A549 (cell line): ENCODE data around the gene PSMB4. TPM values are rescaled to one million over a fixed set of nuclear protein-coding genes. Genes with fewer than 3 reads are reported as not detected.

Experiments used
- ATAC-seq, 2 experiments: fragments of 200-7000 bp in 1 of 2; fragments of >200 bp in 1 of 2; cut with Nextera tagmentation in 1 of 2; cut with Tn5 transposase in 1 of 2; 3 replicates each; pipeline versions ENCODE4 v1.8.0 to v1.9.1; 2018 to 2020; ENCODE audit warnings: mild to moderate bottlenecking in 1 of 2, moderate library complexity in 1 of 2
- CTCF ChIA-PET: fragments of 300-600 bp; sonication (Branson Sonifier 250); formaldehyde crosslinking; extraction: SDS; loops from one replicate; lab custom pipeline; 2021; ENCODE audit warnings: antibody characterized with exemption, inconsistent platforms; lab: Yijun Ruan, JAX
- POLR2A ChIA-PET: fragments of 350-600 bp; formaldehyde crosslinking; extraction: SDS; loops from one replicate; lab custom pipeline; 2021; ENCODE audit warnings: antibody characterized with exemption, inconsistent platforms; lab: Yijun Ruan, JAX
- DNase-seq, 2 experiments: peaks; one replicate each; pipeline versions ENCODE4 v3.0.0 to v3.0.0-alpha.2; 2011 to 2016; ENCODE audit warnings: low read depth in 1 of 2, low spot score in 1 of 2
- FAIRE-seq: peaks from 2 replicates; lab custom pipeline; 2011; peaks lifted over from hg19 to GRCh38; lab: Jason Lieb, UNC
- H3K27ac ChIP-seq, 2 experiments: fragments of >200 bp; sonication (Bioruptor Twin); formaldehyde crosslinking; 3 replicates each; pipeline ENCODE4 v1.5.1; 2016 to 2017
- H3K4me1 ChIP-seq: fragments of >200 bp; sonication (Bioruptor Twin); formaldehyde crosslinking; 3 replicates; pipeline ENCODE4 v1.6.1; 2016
- H3K4me2 ChIP-seq: fragments of >200 bp; sonication (Bioruptor Twin); formaldehyde crosslinking; 3 replicates; pipeline ENCODE4 v1.6.1; 2016
- H3K4me3 ChIP-seq: fragments of >200 bp; sonication (Bioruptor Twin); formaldehyde crosslinking; 3 replicates; pipeline ENCODE4 v1.5.1; 2016
- H3K9me3 ChIP-seq: fragments of >200 bp; sonication (Bioruptor Twin); formaldehyde crosslinking; 3 replicates; pipeline ENCODE4 v1.6.1; 2016
- BHLHE40 ChIP-seq: IDR thresholded peaks from 2 replicates; pipeline ENCODE4 v1.6.1; 2012; ENCODE audit warnings: low read depth, low read length, inconsistent platforms
- CBX8 ChIP-seq: fragments of 200-600 bp; sonication (generic); IDR thresholded peaks from 2 replicates; pipeline ENCODE4 v1.6.1; 2016
- CHD2 ChIP-seq: fragments of 150-350 bp; IDR thresholded peaks from 2 replicates; pipeline ENCODE4 v1.6.1; 2014; ENCODE audit warnings: low read length; ENCODE audit not compliant: partially characterized antibody
- EP300 ChIP-seq, 2 experiments: fragments of >200 bp; sonication (Bioruptor Twin); formaldehyde crosslinking; IDR thresholded peaks; 2 replicates in 1 of 2; 3 replicates in 1 of 2; pipeline ENCODE4 v1.6.1; 2016 to 2017
- FOSB ChIP-seq: fragments of 250-450 bp; sonication (Bioruptor Pico); IDR thresholded peaks from 2 replicates; pipeline ENCODE4 v1.5.0; 2020; ENCODE audit warnings: mild to moderate bottlenecking, moderate library complexity
- FOSL2 ChIP-seq, 2 experiments: fragments of 450-650 bp in 1 of 2; fragments of >200 bp in 1 of 2; sonication (Bioruptor Twin) in 1 of 2; formaldehyde crosslinking; IDR thresholded peaks; 2 replicates each; pipeline versions ENCODE4 v1.5.0 to v1.6.1; 2016 to 2020; ENCODE audit warnings: mild to moderate bottlenecking in 1 of 2, moderate library complexity in 1 of 2
- FOXS1 ChIP-seq: fragments of 250-450 bp; sonication (Bioruptor Pico); IDR thresholded peaks from 2 replicates; pipeline ENCODE4 v1.5.0; 2020; ENCODE audit warnings: mild to moderate bottlenecking, moderate library complexity
- HEYL ChIP-seq: fragments of 250-450 bp; sonication (Bioruptor Pico); IDR thresholded peaks from 2 replicates; pipeline ENCODE4 v1.8.0; 2021; ENCODE audit warnings: mild to moderate bottlenecking, moderate library complexity
- KDM5A ChIP-seq: fragments of 200-600 bp; sonication (generic); IDR thresholded peaks from 2 replicates; pipeline ENCODE4 v1.6.1; 2016; ENCODE audit warnings: antibody characterized with exemption, mild to moderate bottlenecking
- MAFK ChIP-seq: fragments of 450-650 bp; IDR thresholded peaks from 2 replicates; pipeline ENCODE4 v1.6.1; 2014; ENCODE audit not compliant: partially characterized antibody
- NFE2L2 ChIP-seq: fragments of 150-350 bp; conservative IDR thresholded peaks from 2 replicates; pipeline ENCODE4 v1.6.1; 2014; ENCODE audit warnings: low read length
- PHF8 ChIP-seq: fragments of 200-600 bp; sonication (generic); IDR thresholded peaks from 2 replicates; pipeline ENCODE4 v1.6.1; 2016; ENCODE audit warnings: low read depth, mild to moderate bottlenecking, antibody characterized with exemption, moderate library complexity, borderline replicate concordance
- POLR2A ChIP-seq: IDR thresholded peaks from 2 replicates; pipeline ENCODE4 v1.6.1; 2012; ENCODE audit warnings: mild to moderate bottlenecking, low read length
- POLR2AphosphoS2 ChIP-seq: conservative IDR thresholded peaks from 2 replicates; pipeline ENCODE4 v1.6.1; 2012; ENCODE audit warnings: low read length, improper control_type of control experiment, inconsistent platforms
- RARB ChIP-seq: fragments of 250-450 bp; sonication (Bioruptor Pico); IDR thresholded peaks from 2 replicates; pipeline ENCODE4 v1.8.0; 2021; ENCODE audit warnings: mild to moderate bottlenecking, moderate library complexity
- RFX5 ChIP-seq: fragments of 450-650 bp; IDR thresholded peaks from 2 replicates; pipeline ENCODE4 v1.7.1; 2014; ENCODE audit warnings: antibody characterized with exemption, mild to moderate bottlenecking, moderate library complexity
- RNF2 ChIP-seq: fragments of 200-600 bp; sonication (generic); IDR thresholded peaks from 2 replicates; pipeline ENCODE4 v1.6.1; 2016; ENCODE audit warnings: low read depth, mild to moderate bottlenecking, antibody characterized with exemption, moderate library complexity, borderline replicate concordance
- SMC3 ChIP-seq: fragments of >200 bp; sonication (Bioruptor Twin); formaldehyde crosslinking; IDR thresholded peaks from 3 replicates; pipeline ENCODE4 v1.6.1; 2018; ENCODE audit warnings: inconsistent platforms
- SREBF2 ChIP-seq: fragments of 450-650 bp; IDR thresholded peaks from 2 replicates; pipeline ENCODE4 v1.6.1; 2014; ENCODE audit warnings: mild to moderate bottlenecking, moderate library complexity
- ZC3H11A ChIP-seq: fragments of 450-650 bp; IDR thresholded peaks from 2 replicates; pipeline ENCODE4 v1.6.1; 2014; ENCODE audit warnings: antibody characterized with exemption, mild to moderate bottlenecking
- ZFP36 ChIP-seq: fragments of 450-650 bp; IDR thresholded peaks from 2 replicates; pipeline ENCODE4 v1.6.1; 2014; ENCODE audit warnings: borderline replicate concordance; ENCODE audit not compliant: partially characterized antibody
- ZNF302 ChIP-seq: fragments of 250-450 bp; sonication (Bioruptor Pico); IDR thresholded peaks from 2 replicates; pipeline ENCODE4 v1.9.0; 2021; ENCODE audit warnings: inconsistent platforms, mild to moderate bottlenecking, moderate library complexity
- WGBS: methylation state at CpG from one replicate; pipeline ENCODE4 v1.1.6; 2017; ENCODE audit errors: missing lambda C conversion rate; 5-methylcytosine and 5-hydroxymethylcytosine counted together
- polyA plus RNA-seq, 4 experiments: library from polyadenylated mRNA; depleted of rRNA in 3 of 4; stranded (reverse); fragments of >200 nt; fragmentation: RNase III in 1 of 4; extraction: RNeasy Plus Mini Kit Qiagen cat#74134 plus additional on column Dnase treatment in 1 of 4; gene quantifications; 2 replicates in 3 of 4; 3 replicates in 1 of 4; pipeline ENCODE4 v1.2.3, GENCODE V29; 2011 to 2017
- TF ChIP-seq, protein P1 (sequence below): fragments of 250-450 bp; sonication (Bioruptor Pico); IDR thresholded peaks from 2 replicates; pipeline ENCODE4 v1.5.0; 2020; ENCODE audit warnings: low read depth, mild to moderate bottlenecking, moderate library complexity
- TF ChIP-seq, protein P2 (sequence below): fragments of >200 bp; sonication (Bioruptor Twin); formaldehyde crosslinking; IDR thresholded peaks from 3 replicates; pipeline ENCODE4 v1.5.1; 2016

The PSMB4 gene
- polyA plus RNA-seq, 2 of the 4 experiments (the other 2 are of a cell fraction) = 383 to 405 TPM

DNA sequence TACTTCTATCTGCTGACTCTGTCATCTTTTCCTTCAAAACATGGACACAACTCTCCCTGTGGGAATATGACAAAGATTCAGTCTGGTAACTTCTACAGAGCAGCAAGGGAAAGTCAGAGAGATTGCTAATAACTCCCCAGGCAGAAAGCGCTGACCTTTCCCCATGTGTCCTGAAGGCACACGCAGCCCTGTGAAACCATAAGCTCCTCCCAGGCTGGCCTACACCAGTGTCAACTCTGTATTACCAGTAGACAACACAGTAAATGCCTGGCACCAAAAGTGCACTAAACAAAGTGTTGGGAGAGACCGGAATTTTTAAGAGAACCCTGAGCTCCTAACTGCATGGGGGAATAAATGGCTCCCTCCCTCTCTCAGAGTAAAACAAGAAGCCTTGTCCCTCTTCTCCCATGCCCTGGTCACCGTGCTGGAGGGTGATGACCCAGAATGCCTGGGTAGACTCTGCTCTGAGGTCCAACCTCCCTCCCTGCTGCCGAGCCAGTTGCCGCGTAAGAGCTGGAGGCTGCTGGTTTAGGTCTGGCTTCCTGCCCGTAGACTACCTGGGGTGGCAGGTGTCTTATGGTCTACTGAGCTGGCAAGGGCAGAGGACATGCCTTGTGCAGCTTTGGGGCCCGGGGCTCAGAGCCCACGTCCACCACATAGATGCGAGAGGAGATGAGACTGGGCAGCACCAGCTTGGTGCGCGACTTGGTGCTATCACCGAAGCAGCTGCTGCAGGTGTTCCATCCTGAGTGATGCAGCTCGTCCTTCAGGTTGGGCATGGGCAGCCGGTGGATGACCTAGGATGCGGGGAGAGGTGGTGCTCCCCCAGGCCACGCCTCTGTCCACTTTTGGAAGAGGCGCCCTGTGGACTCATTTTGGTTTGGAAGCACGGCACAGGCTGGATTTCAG, 30.7 kb upstream of the PSMB4 start:
- ATAC-seq (no peak), FAIRE-seq (no peak), DNase-seq (no peak)
- POLR2A ChIA-PET = interaction anchor here (0.5 kb wide), 1 partner anchor 87 kb away, joined by 3 read pairs; no protein-coding TSS in a partner anchor
- peaks cover 35% of the 10 kb centered on the region for H3K4me1 ChIP-seq
- no peak overlapping the region for H3K4me3 ChIP-seq
- no peak for TF ChIP-seq PHF8
- no peak for TF ChIP-seq NFE2L2
- TF ChIP-seq KDM5A = no peak
- TF ChIP-seq RFX5 = no peak
- TF ChIP-seq SMC3 = no peak
- TF ChIP-seq CBX8 = no peak
- no peak overlapping the region for H3K27ac ChIP-seq
- CTCF ChIA-PET = interaction anchor here (0.9 to 3.2 kb wide), 5 partner anchors 8 to 68 kb away, joined by 3 to 17 read pairs (median 4); no protein-coding TSS in a partner anchor
- no peaks in the 10 kb centered on the region; the same call in 2 of the 3 replicates for H3K9me3 ChIP-seq
- 79% methylated on average over 17 of the region's 20 CpGs for WGBS
- H3K4me2 ChIP-seq = no peak overlapping the region

DNA sequence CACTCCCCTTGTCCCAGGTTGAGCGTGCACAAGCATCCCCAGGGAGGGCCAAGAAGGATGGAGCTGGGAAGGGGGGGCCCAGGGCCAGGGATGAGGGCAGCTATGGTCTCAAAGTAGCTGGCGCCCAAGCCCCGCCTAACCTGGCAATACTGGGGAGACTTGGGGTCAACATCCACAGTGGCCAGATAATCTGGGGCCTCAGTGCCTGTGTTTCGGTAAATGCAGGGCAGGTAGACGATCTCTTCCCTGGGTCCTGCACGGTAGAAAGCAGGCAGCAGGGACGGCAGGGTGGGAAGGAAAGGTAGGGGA, 30.1 kb upstream of the PSMB4 start:
- ChIA-PET CTCF (interaction anchor here (0.9 to 3.2 kb wide), 3 partner anchors 10 to 29 kb away, joined by 3 to 17 read pairs (median 4); no protein-coding TSS in a partner anchor), POLR2A (no interaction called here)
- no peak for ATAC-seq
- Histone ChIP-seq H3K27ac (no peak overlapping the region), H3K9me3 (no peaks in the 10 kb centered on the region), H3K4me3 (no peak overlapping the region)
- TF ChIP-seq MAFK (no peak), RARB (CRISPR knock-in tag) (no peak), HEYL (CRISPR knock-in tag) (no peak), FOSB (CRISPR knock-in tag) (no peak), BHLHE40 (no peak), FOSL2 (IDR thresholded peaks at IDR 0.05) (no peak), FOSL2 (CRISPR knock-in tag; IDR thresholded peaks at IDR 0.05) (no peak), ZNF302 (CRISPR knock-in tag) (no peak), SREBF2 (no peak), ZFP36 (no peak), RNF2 (no peak), POLR2AphosphoS2 (no peak), FOXS1 (CRISPR knock-in tag) (no peak), EP300 (IDR thresholded peaks at IDR 0.05) (no peak), CHD2 (no peak), ZC3H11A (no peak), POLR2A (no peak)
- TF ChIP-seq, protein P1, sequence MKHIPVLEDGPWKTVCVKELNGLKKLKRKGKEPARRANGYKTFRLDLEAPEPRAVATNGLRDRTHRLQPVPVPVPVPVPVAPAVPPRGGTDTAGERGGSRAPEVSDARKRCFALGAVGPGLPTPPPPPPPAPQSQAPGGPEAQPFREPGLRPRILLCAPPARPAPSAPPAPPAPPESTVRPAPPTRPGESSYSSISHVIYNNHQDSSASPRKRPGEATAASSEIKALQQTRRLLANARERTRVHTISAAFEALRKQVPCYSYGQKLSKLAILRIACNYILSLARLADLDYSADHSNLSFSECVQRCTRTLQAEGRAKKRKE (CRISPR knock-in tag) = no peak
- TF ChIP-seq, protein P2, sequence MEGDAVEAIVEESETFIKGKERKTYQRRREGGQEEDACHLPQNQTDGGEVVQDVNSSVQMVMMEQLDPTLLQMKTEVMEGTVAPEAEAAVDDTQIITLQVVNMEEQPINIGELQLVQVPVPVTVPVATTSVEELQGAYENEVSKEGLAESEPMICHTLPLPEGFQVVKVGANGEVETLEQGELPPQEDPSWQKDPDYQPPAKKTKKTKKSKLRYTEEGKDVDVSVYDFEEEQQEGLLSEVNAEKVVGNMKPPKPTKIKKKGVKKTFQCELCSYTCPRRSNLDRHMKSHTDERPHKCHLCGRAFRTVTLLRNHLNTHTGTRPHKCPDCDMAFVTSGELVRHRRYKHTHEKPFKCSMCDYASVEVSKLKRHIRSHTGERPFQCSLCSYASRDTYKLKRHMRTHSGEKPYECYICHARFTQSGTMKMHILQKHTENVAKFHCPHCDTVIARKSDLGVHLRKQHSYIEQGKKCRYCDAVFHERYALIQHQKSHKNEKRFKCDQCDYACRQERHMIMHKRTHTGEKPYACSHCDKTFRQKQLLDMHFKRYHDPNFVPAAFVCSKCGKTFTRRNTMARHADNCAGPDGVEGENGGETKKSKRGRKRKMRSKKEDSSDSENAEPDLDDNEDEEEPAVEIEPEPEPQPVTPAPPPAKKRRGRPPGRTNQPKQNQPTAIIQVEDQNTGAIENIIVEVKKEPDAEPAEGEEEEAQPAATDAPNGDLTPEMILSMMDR = no peak
- TF ChIP-seq, all 56 proteins: peak for 0
- no peak for DNase-seq
- H3K4me1 ChIP-seq = peaks cover 37% of the 10 kb centered on the region
- 91% methylated on average over 7 of the region's 7 CpGs for WGBS
- no peak overlapping the region for H3K4me2 ChIP-seq
- FAIRE-seq = no peak
